Psoas muscle (tissue), 8 donors: ENCODE measurements around the gene IFFO2. TPM values are rescaled to one million over a fixed set of nuclear protein-coding genes. Genes with fewer than 3 reads are reported as not detected.

Experiments
- ATAC-seq, 4 donors: fragments of 200-7000 bp; cut with Tn5 transposase; one replicate each; pipeline ENCODE4 v1.9.1; 2020; ENCODE audit warnings: moderate library complexity in 3 of 4, mild to moderate bottlenecking in 2 of 4
- DNase-seq, 2 donors: peaks; one replicate each; pipeline ENCODE4 v3.0.0-alpha.2; 2020
- H3K27ac ChIP-seq: fragments of 200-600 bp; one replicate; pipeline ENCODE4 v1.8.0; 2022
- H3K27me3 ChIP-seq, 3 donors: fragments of 200-600 bp in 1 of 3; one replicate each; pipeline versions ENCODE4 v1.6.1 to v1.8.0; 2013 to 2022; ENCODE audit warnings: low read length in 2 of 3, mild to moderate bottlenecking in 2 of 3, moderate library complexity in 1 of 3; ENCODE audit not compliant: insufficient read depth in 3 of 3
- H3K36me3 ChIP-seq, 2 donors: fragments of 200-600 bp in 1 of 2; one replicate each; pipeline versions ENCODE4 v1.6.1 to v1.8.0; 2013 to 2022; ENCODE audit warnings: low read depth in 1 of 2, mild to moderate bottlenecking in 1 of 2, moderate library complexity in 1 of 2; ENCODE audit not compliant: insufficient read depth in 1 of 2
- H3K4me1 ChIP-seq: fragments of 200-600 bp; one replicate; pipeline ENCODE4 v1.8.0; 2022
- H3K4me3 ChIP-seq: fragments of 200-600 bp; one replicate; pipeline ENCODE4 v1.8.0; 2022; ENCODE audit warnings: mild to moderate bottlenecking
- H3K9me3 ChIP-seq: fragments of 200-600 bp; one replicate; pipeline ENCODE4 v1.8.0; 2022
- WGBS, 3 donors: extraction: QIAGEN DNeasy Blood & Tissue Kit; methylation state at CpG; one replicate each; pipeline versions ENCODE4 v1.1.6 to v1.1.7; 2013; 5-methylcytosine and 5-hydroxymethylcytosine counted together
- intact Hi-C, 2 donors: fragments of 100-400 bp; cut with DNase I; formaldehyde crosslinking; loops; one replicate each; pipeline versions ENCODE4 v1.11.0 to v1.14.2; 2022
- polyA plus RNA-seq, 3 donors: library from polyadenylated mRNA; stranded (reverse); fragments of 200-250 nt; gene quantifications; one replicate each; pipeline ENCODE4 v1.2.3, GENCODE V29; 2013
- total RNA-seq, 4 donors: library from RNA; stranded (reverse); fragmentation: NEBNext Ultra II Directional in 2 of 4; extraction: Animal tissue kit (Norgen Biotek cat#: 25700) in 2 of 4; gene quantifications; one replicate each; pipeline versions ENCODE4 v1.2.1 to v1.2.4, GENCODE V29; 2021 to 2023
- TF ChIP-seq, protein P1 (sequence below): fragments of 200-600 bp; IDR thresholded peaks from one replicate; pipeline ENCODE4 v1.8.0; 2022; ENCODE audit warnings: antibody characterized with exemption
- donor health status: healthy with polysubstance abuse.
- donor health status: DM: no; HTN: no; CAD: no; lungs with moderate emphysema.
- donor health status: Bipolar disorder and iron deficiency.
- donor health status: healthy.
- donor health status: DM: yes; HTN: yes; CAD: no.
- donor health status: DM: no; HTN: no; CAD: no.
- donor health status: DM: no; HTN: no; CAD: no.
- donor health status: DM: yes; HTN: yes; CAD: no.

The IFFO2 gene
- total and polyA plus RNA-seq, 7 donors = 0.94 to 14.0 (median 3.7) TPM

DNA sequence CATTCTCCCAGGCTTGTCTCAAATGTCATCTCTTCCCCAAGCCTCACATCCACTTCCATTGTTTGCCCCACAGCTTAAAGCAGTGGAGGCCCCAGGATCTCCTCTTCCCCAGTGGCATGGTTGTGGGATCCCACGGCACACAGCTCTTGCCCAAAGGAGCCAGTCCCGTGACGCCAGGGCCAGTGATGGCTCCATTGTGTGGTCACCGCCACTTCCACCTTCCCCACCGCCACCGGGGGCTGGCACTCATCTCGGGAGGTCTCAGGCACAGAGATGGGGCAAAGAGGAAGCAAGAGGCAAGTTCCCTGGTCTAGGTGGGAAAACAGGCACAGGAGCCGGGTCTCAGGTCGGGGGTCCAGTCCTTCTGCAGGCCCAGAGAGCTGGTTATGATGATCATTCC, 31.2 kb downstream of the IFFO2 start:
- Histone ChIP-seq H3K4me3 (no peak overlapping the region), H3K36me3 (peaks cover 0 to 4% of the 10 kb centered on the region in 2 donors), H3K9me3 (no peaks in the 10 kb centered on the region), H3K27me3 (no peaks in the 10 kb centered on the region), H3K27ac (no peak overlapping the region), H3K4me1 (peaks cover 38% of the 10 kb centered on the region)
- no peak for DNase-seq
- intact Hi-C loops = no loop called here
- 93 to 95% (median 94%) methylated on average over 9 of the region's 9 CpGs for WGBS, 3 donors
- TF ChIP-seq, protein P1, sequence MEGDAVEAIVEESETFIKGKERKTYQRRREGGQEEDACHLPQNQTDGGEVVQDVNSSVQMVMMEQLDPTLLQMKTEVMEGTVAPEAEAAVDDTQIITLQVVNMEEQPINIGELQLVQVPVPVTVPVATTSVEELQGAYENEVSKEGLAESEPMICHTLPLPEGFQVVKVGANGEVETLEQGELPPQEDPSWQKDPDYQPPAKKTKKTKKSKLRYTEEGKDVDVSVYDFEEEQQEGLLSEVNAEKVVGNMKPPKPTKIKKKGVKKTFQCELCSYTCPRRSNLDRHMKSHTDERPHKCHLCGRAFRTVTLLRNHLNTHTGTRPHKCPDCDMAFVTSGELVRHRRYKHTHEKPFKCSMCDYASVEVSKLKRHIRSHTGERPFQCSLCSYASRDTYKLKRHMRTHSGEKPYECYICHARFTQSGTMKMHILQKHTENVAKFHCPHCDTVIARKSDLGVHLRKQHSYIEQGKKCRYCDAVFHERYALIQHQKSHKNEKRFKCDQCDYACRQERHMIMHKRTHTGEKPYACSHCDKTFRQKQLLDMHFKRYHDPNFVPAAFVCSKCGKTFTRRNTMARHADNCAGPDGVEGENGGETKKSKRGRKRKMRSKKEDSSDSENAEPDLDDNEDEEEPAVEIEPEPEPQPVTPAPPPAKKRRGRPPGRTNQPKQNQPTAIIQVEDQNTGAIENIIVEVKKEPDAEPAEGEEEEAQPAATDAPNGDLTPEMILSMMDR = no peak
- ATAC-seq = no peak

DNA sequence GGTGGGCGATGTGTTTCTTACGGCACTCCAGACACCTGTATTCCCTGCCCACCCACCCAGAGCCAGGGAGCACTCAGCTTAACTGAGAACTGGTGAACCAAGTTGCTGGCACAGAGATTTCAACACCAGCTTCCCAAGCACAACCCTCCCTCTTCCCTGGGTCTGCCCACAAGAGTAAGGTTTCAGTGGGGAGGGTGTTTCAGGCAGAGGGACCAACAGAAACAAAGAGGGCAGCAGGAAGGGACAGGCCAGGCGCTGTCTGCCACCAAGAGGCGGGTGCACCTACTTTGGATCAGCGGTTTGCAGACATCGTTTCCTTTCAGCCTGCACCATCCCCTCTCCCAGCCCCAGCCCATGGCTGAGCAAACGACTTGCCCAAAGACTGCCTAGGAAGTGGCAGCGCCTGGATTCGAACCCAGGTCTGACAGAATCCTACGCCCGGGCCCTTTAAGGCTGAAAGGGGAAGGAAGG, 32.2 kb downstream of the IFFO2 start:
- intact Hi-C loops = loop anchor here (1.0 to 5.0 kb wide), 2 partner anchors 26 to 33 kb away; partner anchors contain the start of gene IFFO2 (in 1 of the 2)
- Histone ChIP-seq H3K36me3 (peaks cover 0 to 6% of the 10 kb centered on the region in 2 donors), H3K9me3 (no peaks in the 10 kb centered on the region), H3K4me1 (peaks cover 38% of the 10 kb centered on the region), H3K27ac (peak overlapping the region; percentile 86), H3K4me3 (peak overlapping the region; percentile 53), H3K27me3 (no peaks in the 10 kb centered on the region)
- DNase-seq (no peak), ATAC-seq (peak; percentile 54 to 75 (median 70))
- WGBS, 3 donors = 34 to 40% (median 38%) methylated on average over 9 to 11 of the region's 11 CpGs
- TF ChIP-seq, protein P1 = no peak

DNA sequence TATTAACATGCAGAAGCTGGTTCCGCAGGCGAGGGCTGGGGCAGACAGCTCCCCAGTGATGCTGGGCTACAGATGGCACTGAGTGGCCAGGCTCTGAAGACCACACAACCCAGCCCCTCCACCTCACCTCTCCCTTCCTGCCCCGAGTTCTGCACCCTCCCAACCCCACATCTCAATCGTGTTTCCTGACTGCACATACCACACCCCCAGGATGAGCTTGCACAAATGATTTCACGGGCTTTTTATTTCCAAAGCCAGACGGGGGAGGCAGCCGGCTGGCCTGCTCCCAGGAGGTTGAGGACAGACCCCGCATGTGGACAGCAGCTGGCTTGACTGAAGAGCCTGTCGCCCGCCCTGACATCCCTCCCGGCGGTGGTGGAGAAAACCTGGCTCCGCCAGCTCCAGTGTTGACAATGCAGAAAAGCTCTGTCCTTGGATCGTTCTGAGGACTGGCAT, 32.7 kb downstream of the IFFO2 start:
- ATAC-seq (peak; percentile 3 to 12 (median 7)), DNase-seq (peak in 1 of 2 donors; percentile 35)
- no peaks in the 10 kb centered on the region for H3K9me3 ChIP-seq
- H3K27me3 ChIP-seq = no peaks in the 10 kb centered on the region
- WGBS, 3 donors = 24 to 32% (median 29%) methylated on average over 14 of the region's 14 CpGs
- peaks cover 0 to 6% of the 10 kb centered on the region in 2 donors for H3K36me3 ChIP-seq
- intact Hi-C loops = loop anchor here (1.0 to 5.0 kb wide), 2 partner anchors 27 to 34 kb away; partner anchors contain the start of gene IFFO2 (in 1 of the 2)
- H3K27ac ChIP-seq = peak overlapping the region; percentile 86
- H3K4me3 ChIP-seq = peak overlapping the region; percentile 53
- peaks cover 38% of the 10 kb centered on the region for H3K4me1 ChIP-seq
- TF ChIP-seq, protein P1 = no peak

DNA sequence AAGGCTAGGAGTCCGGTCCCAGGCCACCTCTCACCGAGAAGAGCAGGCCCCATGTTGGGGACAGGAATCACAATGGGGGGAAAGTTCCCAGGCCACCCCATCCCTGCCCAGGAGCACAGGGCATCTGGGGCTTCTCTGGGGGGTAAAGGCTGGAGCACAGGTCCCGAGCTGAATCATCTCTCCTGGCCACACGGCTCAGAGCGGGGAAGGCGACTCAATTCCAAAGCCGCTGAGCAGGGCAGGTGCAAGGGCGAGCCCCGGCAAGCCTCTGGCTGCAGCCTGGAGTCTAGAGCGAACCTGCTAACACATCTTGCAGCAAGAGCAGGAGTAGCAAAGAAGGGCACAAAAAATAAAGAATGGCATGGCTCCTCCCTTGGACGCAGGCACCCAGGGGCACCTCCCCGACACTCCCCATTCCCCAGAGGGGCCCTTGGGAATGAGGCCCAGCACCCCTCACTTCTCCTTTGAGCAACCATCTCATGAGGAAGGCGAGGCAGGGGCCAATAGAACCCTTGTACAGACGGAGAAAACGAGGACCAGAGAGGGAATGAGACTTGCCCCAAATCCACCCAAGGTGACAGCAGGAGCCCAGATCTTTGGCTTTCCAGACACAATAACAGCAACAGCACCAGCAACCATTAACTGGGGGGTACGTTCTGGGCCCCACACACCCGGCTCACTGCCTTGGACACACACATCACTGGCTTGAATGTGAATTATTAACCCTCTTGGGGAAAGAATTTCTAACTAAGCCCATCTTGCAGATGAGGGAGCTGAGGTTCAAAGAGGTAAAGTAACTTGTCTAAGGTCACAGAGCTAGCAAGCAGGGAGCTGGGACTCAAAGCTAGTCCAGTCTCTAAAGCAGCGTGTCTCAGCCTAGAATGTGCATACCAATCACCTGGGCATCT, 33.4 kb downstream of the IFFO2 start:
- 44 to 51% (median 48%) methylated on average over 18 of the region's 18 CpGs for WGBS, 3 donors
- no peaks in the 10 kb centered on the region for H3K9me3 ChIP-seq
- H3K36me3 ChIP-seq = peaks cover 0 to 6% of the 10 kb centered on the region in 2 donors
- intact Hi-C loops = loop anchor here in 1 of 2 donors (5.0 kb wide), 1 partner anchor 34 kb away; the partner anchor contains the start of gene IFFO2
- H3K27me3 ChIP-seq = no peaks in the 10 kb centered on the region
- H3K4me1 ChIP-seq = peaks cover 38% of the 10 kb centered on the region
- DNase-seq (peak; percentile 31 to 62), ATAC-seq (peak; percentile 32 to 75 (median 60))
- H3K4me3 ChIP-seq = peak overlapping the region; percentile 53
- H3K27ac ChIP-seq = peak overlapping the region; percentile 86
- TF ChIP-seq, protein P1 = no peak
